Fibroblast of lung (primary cell): ENCODE measurements around the gene BRME1. TPM values are rescaled to one million over a fixed set of nuclear protein-coding genes. Genes with fewer than 3 reads are reported as not detected.

Source experiments
- DNase-seq, 2 donors: peaks; one replicate each; pipeline versions ENCODE4 v3.0.0 to v3.0.0-alpha.2; 2010; ENCODE audit warnings: low read depth in 2 of 2
- H2AFZ ChIP-seq: 2 replicates; pipeline ENCODE4 v1.5.1; 2012; ENCODE audit warnings: low read length, control low read depth, inconsistent platforms
- H3K27ac ChIP-seq: 2 replicates; pipeline ENCODE4 v1.5.1; 2011; ENCODE audit warnings: low read length, control low read depth; ENCODE audit not compliant: insufficient read depth
- H3K27me3 ChIP-seq: 2 replicates; pipeline ENCODE4 v1.5.1; 2011; ENCODE audit warnings: mild to moderate bottlenecking, low read length; ENCODE audit not compliant: control insufficient read depth, insufficient read depth
- H3K36me3 ChIP-seq: 2 replicates; pipeline ENCODE4 v1.5.1; 2011; ENCODE audit warnings: low read length; ENCODE audit not compliant: control insufficient read depth, insufficient read depth
- H3K4me1 ChIP-seq: 2 replicates; pipeline ENCODE4 v1.5.1; 2011; ENCODE audit warnings: low read length; ENCODE audit not compliant: control insufficient read depth, insufficient read depth; ENCODE audit errors: extremely low read depth
- H3K4me2 ChIP-seq: 2 replicates; pipeline ENCODE4 v1.5.1; 2011; ENCODE audit warnings: low read length, control low read depth; ENCODE audit not compliant: insufficient read depth; ENCODE audit errors: extremely low read depth
- H3K4me3 ChIP-seq, 4 experiments: fragments of 200-600 bp in 1 of 4; sonication (generic) in 1 of 4; replicated peaks in 1 of 4; 2 replicates each; pipeline ENCODE4 v1.5.1; 2011 to 2016; ENCODE audit warnings: low read length in 4 of 4, low read depth in 3 of 4, mild to moderate bottlenecking in 3 of 4, control low read depth in 2 of 4, inconsistent platforms in 1 of 4, mixed read lengths in 1 of 4; ENCODE audit not compliant: insufficient read depth in 1 of 4; ENCODE audit errors: control extremely low read depth in 1 of 4
- H3K79me2 ChIP-seq: 2 replicates; pipeline ENCODE4 v1.5.1; 2012; ENCODE audit warnings: mild to moderate bottlenecking, low read length, inconsistent platforms; ENCODE audit not compliant: control insufficient read depth, insufficient read depth
- H3K9ac ChIP-seq: 2 replicates; pipeline ENCODE4 v1.5.1; 2011; ENCODE audit warnings: mild to moderate bottlenecking, low read length, control low read depth; ENCODE audit not compliant: insufficient read depth
- H3K9me3 ChIP-seq: 2 replicates; pipeline ENCODE4 v1.5.1; 2012; ENCODE audit warnings: low read depth, low read length; ENCODE audit not compliant: control insufficient read depth, insufficient read depth
- H4K20me1 ChIP-seq: 2 replicates; pipeline ENCODE4 v1.5.1; 2011; ENCODE audit warnings: low read length; ENCODE audit not compliant: control insufficient read depth, insufficient read depth; ENCODE audit errors: extremely low read depth
- EZH2 ChIP-seq: IDR thresholded peaks from 2 replicates; pipeline ENCODE4 v1.5.1; 2012; ENCODE audit warnings: low read length, control low read depth, mild to moderate bottlenecking; ENCODE audit errors: missing control alignments
- polyA plus RNA-seq, 2 donors: library from polyadenylated mRNA; depleted of rRNA in 1 of 2; stranded (reverse) in 1 of 2; unstranded in 1 of 2; fragments of >200 nt; gene quantifications; 2 replicates each; pipeline ENCODE4 v1.2.1, GENCODE V29; 2011 to 2012; ENCODE audit warnings: missing spikeins in 1 of 2
- total RNA-seq: library from RNA; depleted of rRNA; stranded (reverse); fragments of >200 nt; gene quantifications from 2 replicates; pipeline ENCODE4 v1.2.1, GENCODE V29; 2014
- TF ChIP-seq, protein P1 (sequence below), 2 donors: IDR thresholded peaks in 1 of 2; conservative IDR thresholded peaks in 1 of 2; 1 replicate in 1 of 2; 2 replicates in 1 of 2; pipeline ENCODE4 v1.5.1; 2011 to 2012; ENCODE audit warnings: low read length in 2 of 2, control low read depth in 1 of 2, inconsistent platforms in 1 of 2, low read depth in 1 of 2, mild to moderate bottlenecking in 1 of 2

Gene BRME1
- total and polyA plus RNA-seq, 2 donors (not counting 1 experiment from before 2014, with no cell fraction given) = 0.23 to 0.83 TPM

DNA sequence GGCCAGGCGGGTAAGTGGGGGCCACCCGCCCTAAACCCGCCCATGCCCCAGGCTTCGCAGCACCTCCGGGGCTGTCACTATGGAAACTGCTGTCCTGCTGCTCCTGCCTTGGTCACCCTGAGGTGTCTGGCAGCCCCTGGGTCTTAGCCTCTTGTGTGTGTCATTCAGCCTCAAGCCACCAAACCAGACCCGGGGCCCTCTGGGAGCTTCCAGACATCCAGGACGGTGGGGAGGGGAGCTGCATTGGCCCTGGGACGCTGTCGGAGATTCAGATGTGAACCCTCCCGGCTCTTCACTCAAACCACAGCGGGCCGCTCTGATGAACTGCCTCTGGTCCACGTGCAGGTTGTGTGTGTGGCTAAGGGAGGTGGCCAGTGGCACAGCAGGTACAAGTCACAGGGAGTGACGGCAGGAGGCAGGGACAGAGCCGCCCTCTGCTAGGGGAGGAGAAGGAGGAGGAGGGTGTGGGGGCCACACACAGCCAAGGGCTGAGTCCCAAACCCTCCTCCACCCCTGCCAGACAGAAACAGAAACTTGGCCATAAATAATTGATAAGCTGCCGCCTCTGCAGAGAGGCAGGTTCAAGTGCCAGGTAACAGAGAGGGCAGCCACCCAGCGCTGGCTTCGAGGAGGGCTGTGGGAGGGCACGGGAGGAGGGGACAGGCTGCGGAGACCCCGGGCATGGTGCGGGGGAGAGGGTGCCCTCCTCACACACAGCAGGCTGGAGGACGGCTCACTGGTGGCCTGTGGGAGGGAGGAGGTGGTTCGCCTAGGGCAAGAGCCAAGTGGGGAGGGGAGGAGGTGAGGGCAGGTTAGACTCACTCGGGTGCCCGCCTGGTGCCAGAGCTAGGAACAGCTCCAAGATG, 21.0 kb downstream of the BRME1 start:
- Histone ChIP-seq H3K4me3 (no peak overlapping the region), H3K9me3 (no peaks in the 10 kb centered on the region), H3K9ac (no peak overlapping the region), H4K20me1 (no peaks in the 10 kb centered on the region), H3K36me3 (no peaks in the 10 kb centered on the region), H3K79me2 (no peaks in the 10 kb centered on the region), H2AFZ (no peak overlapping the region), H3K27me3 (peaks cover 2% of the 10 kb centered on the region), H3K4me2 (no peak overlapping the region), H3K27ac (no peak overlapping the region), H3K4me1 (peaks cover 14% of the 10 kb centered on the region)
- DNase-seq = no peak
- TF ChIP-seq EZH2 = no peak
- TF ChIP-seq, protein P1, sequence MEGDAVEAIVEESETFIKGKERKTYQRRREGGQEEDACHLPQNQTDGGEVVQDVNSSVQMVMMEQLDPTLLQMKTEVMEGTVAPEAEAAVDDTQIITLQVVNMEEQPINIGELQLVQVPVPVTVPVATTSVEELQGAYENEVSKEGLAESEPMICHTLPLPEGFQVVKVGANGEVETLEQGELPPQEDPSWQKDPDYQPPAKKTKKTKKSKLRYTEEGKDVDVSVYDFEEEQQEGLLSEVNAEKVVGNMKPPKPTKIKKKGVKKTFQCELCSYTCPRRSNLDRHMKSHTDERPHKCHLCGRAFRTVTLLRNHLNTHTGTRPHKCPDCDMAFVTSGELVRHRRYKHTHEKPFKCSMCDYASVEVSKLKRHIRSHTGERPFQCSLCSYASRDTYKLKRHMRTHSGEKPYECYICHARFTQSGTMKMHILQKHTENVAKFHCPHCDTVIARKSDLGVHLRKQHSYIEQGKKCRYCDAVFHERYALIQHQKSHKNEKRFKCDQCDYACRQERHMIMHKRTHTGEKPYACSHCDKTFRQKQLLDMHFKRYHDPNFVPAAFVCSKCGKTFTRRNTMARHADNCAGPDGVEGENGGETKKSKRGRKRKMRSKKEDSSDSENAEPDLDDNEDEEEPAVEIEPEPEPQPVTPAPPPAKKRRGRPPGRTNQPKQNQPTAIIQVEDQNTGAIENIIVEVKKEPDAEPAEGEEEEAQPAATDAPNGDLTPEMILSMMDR (conservative IDR thresholded peaks at IDR 0.05 in 1 of 2, IDR thresholded peaks at IDR 0.05 in 1 of 2; ENCODE audit: low read depth in 1 of 2, low read length in 2 of 2) = no peak

DNA sequence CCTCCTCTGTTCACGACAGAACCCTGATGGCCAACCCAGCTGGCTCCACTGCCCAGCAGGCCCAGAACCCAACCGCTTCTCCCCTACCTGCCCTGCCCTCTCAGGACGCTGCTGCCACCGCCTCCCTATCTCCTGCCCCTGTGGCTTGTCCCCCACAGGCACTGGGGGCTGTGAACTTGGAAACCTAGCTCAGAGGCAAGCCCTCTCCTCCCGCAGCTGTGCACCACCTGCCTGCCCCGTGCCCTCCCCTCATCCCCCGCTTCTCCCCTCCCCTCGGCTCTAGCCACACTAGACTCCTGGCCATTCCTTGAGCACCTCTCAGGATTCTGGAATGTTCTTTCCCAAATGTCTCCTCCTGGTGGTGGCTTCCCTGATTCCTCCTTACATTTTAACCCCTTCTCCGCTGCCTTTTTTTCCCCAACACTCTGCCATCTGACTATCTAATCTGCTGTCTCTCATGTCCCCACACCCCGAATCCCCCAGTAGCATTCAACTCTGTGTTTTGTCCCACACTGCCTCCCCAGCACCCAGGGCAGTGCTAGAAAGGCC, 22.3 kb downstream of the BRME1 start:
- Histone ChIP-seq H3K36me3 (no peaks in the 10 kb centered on the region), H3K4me1 (peaks cover 14% of the 10 kb centered on the region), H2AFZ (no peak overlapping the region), H3K4me2 (no peak overlapping the region), H3K9ac (no peak overlapping the region), H3K79me2 (no peaks in the 10 kb centered on the region), H4K20me1 (no peaks in the 10 kb centered on the region), H3K27ac (no peak overlapping the region), H3K9me3 (no peaks in the 10 kb centered on the region), H3K27me3 (peaks cover 2% of the 10 kb centered on the region), H3K4me3 (no peak overlapping the region)
- TF ChIP-seq, protein P1 (conservative IDR thresholded peaks at IDR 0.05 in 1 of 2, IDR thresholded peaks at IDR 0.05 in 1 of 2; ENCODE audit: low read depth in 1 of 2, low read length in 2 of 2) = peak in 1 of 2 donors; percentile 21
- TF ChIP-seq EZH2 = no peak
- DNase-seq = no peak

DNA sequence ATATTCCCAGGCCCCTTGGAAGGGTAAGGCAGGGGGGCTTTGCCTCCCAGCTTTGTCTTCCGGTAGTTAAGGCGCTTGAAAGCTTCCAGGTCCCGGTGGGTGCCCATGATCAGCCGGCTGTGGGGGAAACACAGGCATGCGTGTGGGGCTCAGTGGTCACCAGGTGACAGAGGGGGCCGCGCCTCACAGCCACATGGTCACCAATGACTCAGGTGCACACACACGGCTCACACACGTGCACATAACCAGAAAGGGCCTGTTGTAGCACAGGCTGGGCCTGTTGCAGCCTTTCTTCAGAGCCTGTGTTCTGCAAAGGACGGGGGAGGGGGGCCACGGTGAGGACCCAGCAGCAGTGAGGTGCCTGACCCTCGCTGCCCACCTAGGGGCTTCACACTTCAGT, 23.1 kb downstream of the BRME1 start:
- Histone ChIP-seq H2AFZ (no peak overlapping the region), H4K20me1 (no peaks in the 10 kb centered on the region), H3K4me1 (peaks cover 14% of the 10 kb centered on the region), H3K9ac (no peak overlapping the region), H3K9me3 (no peaks in the 10 kb centered on the region), H3K27ac (no peak overlapping the region), H3K27me3 (peaks cover 2% of the 10 kb centered on the region), H3K4me3 (no peak overlapping the region), H3K79me2 (no peaks in the 10 kb centered on the region), H3K36me3 (no peaks in the 10 kb centered on the region), H3K4me2 (no peak overlapping the region)
- no peak for DNase-seq
- TF ChIP-seq, protein P1 (conservative IDR thresholded peaks at IDR 0.05 in 1 of 2, IDR thresholded peaks at IDR 0.05 in 1 of 2; ENCODE audit: low read depth in 1 of 2, low read length in 2 of 2) = no peak
- TF ChIP-seq EZH2 = no peak
